Raji (cell line): ENCODE results near the gene SCN11A.

Source experiments
- POLR2A ChIP-seq: IDR thresholded peaks from 2 replicates; pipeline ENCODE4 v1.6.1; 2011; ENCODE audit warnings: low read depth, low read length, control low read depth; ENCODE audit not compliant: insufficient read depth

SCN11A gene

GRCh38 chr3:39082666-39083313, 31.0 kb upstream of the SCN11A start:
- TF ChIP-seq POLR2A: no peak

DNA sequence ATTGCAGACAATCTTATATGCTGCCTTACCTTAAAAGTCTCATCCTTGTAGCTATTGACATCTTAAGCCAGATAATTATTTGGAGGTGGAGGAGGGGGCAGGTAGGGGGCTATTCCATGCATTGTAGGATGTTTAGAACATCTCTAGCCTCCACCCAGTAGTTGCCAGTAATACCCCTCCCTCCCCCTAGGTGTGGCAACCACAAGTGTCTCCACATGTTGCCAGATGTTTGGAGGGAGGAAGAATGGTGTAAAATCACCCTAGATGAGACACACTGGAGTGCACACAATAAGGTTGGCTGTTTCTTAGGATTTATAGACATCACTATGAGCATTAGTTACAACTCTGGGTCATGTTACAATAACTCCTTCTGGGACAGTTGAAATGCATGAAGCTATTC, 28.3 kb upstream of the SCN11A start:
- TF ChIP-seq POLR2A: no peak

DNA sequence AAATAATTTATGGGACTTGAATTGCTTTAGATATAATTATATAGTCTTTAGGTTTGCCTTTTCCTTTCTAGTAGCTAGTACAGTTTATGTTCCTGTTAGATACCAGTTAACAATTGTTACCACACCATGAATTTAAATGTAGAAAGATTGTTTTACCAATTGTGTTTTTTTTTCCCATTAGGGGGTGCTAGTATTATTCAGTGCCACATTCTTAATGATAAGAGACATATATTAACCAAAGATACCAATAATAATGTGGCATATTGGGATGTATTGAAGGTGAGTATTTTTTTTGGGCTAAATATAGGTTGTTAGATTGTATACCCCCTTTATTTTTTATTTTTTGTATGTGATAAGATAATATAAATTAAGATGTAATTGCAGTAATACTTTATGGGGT, 27.8 kb upstream of the SCN11A start:
- no peak for TF ChIP-seq POLR2A

DNA sequence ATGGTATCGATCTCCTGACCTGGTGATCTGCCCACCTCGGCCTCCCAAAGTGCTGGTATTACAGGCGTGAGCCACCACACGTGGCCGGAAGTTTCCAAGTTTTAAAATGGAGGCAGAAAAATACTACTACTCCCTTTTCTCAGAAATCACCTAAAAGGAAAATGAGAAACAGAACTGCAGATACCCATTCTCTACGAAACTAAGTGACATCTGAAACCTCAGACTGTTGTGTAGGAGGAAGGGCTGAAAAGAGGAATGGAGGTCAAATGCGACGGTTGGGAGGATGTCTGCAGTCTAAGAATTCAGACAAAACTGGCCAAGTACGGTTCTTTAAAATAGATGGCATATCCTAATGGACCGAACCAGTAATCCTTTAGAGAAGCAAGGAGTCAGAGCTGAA, 24.2 kb upstream of the SCN11A start:
- TF ChIP-seq POLR2A: no peak

DNA sequence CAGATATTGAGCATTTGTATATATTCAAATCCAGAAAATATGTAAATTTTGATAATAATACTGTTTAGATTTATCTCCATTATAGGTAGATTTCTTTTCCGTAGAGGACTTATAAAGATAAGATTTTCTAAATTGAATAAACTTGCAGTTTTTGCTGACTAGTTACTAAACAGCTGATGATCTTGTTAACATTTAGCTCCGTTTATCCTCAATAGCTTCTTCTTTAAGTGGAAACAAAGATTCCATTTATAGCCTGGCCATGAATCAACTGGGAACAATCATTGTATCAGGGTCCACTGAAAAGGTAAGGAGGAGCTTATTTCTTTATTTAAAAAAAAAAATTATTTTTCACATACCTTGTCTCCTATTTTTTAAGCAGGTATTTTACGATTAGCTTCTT, 16.8 kb upstream of the SCN11A start:
- no peak for TF ChIP-seq POLR2A

DNA sequence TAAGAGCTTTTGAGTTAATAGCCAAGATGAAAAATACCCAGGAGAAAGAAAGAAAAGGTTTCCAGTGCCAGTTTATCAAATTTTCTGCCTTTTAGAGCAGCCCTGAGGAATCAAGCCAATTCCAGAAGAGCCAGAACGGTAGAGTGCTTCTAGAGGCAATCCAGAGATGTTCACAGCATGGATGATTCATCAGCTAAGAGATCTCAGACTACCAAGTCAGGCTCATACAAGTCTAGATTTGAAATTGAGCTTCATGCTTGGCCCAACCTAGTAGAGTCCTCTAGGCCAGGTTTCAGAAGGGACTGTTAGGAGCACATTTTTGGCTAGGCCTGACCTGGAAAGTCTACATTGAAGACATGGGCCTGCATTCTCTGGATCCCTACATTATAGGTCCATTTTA, 15.5 kb upstream of the SCN11A start:
- TF ChIP-seq POLR2A: no peak

- no peak for TF ChIP-seq POLR2A
Observed at GRCh38 chr3:39065197-39065596, 13.5 kb upstream of the SCN11A start.

GRCh38 chr3:39064646-39065045, 12.9 kb upstream of the SCN11A start:
- no peak for TF ChIP-seq POLR2A

DNA sequence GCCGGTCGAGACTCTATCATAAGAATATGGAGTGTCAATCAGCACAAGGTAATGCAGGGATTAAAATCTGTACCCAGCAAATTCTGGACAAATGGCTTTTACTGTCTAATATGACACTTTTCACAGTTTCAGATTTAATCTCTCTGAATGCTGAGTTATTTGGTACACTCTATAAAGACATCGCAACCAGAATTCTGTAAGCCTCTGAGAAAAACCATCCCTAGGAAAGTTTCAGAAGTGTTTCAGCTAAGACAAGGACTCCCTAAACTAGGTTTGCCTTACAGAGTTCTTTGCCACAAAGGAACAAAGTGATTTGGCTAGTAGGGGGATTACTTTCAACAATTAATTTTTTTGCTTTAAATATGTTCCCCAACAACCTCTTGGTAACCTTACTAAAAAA, 11.4 kb upstream of the SCN11A start:
- no peak for TF ChIP-seq POLR2A

DNA sequence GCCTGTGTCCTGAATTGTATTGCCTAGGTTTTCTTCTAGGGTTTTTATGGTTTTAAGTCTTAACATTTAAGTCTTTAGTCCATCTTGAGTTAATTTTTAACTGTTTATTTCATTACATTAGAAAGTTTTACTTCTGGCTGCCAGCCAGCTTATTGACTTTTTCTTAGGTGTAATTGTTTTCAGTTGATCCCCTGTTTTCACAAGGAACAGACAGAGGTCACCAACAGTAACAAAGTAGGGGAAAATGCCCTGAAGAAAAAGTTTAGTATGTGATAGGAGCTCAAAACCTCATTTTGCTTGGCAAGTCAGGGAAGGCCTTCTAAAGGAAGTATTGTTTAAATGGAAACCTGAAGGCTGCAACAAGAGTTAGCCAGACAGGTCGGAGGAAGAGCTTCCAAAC, 10.4 kb upstream of the SCN11A start:
- no peak for TF ChIP-seq POLR2A

DNA sequence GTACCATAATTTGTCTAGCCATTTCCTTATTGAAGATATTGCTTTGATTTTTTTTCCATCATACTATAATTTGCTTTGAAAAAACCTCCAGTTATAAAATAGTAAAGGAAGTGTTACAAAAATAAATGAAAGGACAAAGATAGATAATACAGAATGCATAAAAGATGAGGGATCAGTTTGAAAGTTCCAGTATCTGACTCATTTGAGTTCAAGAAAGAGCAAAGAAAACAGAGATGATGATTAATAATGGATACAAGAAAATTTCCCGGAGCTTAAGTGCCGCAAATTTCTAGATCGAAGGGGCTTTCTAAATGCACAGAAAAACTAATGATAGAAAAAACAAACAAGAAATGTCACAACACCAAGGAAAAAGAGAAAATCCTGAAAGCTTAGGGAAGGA, 4.4 kb upstream of the SCN11A start:
- TF ChIP-seq POLR2A: no peak

GRCh38 chr3:39053696-39054095, 2.0 kb upstream of the SCN11A start:
- no peak for TF ChIP-seq POLR2A

GRCh38 chr3:39052583-39052982, 839 bp upstream of the SCN11A start:
- no peak for TF ChIP-seq POLR2A

DNA sequence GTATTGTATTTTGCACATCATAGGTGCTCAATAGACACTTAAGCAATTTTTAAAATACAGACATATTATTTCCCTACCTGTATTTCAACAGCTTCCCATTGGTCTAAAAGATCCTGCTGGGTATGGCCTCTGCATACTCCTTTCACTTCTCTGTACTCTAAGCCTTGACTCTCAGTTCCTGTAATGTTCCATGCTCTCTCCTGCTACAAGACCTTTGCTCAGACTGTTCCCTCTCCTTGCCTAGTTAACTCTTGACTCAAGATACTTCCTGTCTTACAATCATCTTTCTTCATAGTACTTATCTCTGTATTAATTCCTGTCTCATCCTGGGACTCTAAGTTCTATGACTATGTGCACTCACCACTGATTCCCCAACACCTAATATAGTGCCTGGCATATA, 1.7 kb downstream of the SCN11A start:
- no peak for TF ChIP-seq POLR2A

DNA sequence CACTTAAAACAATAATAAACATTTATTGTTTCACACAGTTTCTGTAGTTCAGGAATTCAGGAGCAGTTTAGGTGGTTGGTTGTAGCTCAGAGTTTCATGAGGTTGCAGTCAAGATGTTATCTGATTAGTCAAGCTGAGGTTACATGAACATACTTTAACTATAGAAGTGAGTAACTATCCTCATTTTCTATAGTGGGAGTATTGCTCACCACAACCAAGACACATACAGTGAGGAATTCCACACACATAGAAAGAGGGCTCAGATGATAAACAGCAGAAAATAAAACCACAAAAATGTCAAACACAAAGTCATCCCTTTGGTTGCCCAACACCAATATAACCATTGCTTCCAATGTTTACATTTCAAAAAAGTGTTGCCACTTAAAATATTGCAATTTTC, 13.6 kb downstream of the SCN11A start:
- no peak for TF ChIP-seq POLR2A

- no peak for TF ChIP-seq POLR2A
Observed at GRCh38 chr3:39029556-39029955, 22.2 kb downstream of the SCN11A start.

DNA sequence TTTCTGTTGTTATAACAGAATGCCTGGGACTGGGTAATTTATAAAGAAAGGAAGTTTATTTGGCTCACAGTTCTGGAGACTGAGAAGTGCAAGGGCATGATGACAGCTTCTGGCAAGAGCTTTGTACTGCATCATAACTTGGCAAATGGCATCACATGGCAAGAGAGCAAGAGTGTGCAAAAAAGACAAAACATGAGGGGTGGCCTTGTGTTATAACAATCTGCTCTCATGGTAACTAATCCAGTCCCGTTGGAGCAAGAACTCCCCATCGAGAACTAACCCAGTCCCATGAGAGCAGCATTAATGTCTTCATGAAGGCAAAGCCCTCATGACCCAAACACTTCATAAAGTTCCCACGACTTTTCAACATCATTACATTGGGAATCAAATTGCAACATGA, 23.2 kb downstream of the SCN11A start:
- no peak for TF ChIP-seq POLR2A
